H1 (cell line): ENCODE results near the gene PLXNB3. TPM values are rescaled to one million over a fixed set of nuclear protein-coding genes. Genes with fewer than 3 reads are reported as not detected.

Experiments used
- BRCA1 ChIP-seq: IDR thresholded peaks from 2 replicates; pipeline ENCODE4 v1.6.1; 2012; ENCODE audit warnings: low read depth, low read length, improper control_type of control experiment
- polyA plus RNA-seq, 7 experiments: library from polyadenylated mRNA; depleted of rRNA in 3 of 7; stranded (reverse) in 5 of 7; unstranded in 2 of 7; fragments of >200 nt in 5 of 7; fragments of 200-250 nt in 2 of 7; gene quantifications; 1 replicate in 5 of 7; 2 replicates in 1 of 7; 4 replicates in 1 of 7; pipeline versions ENCODE4 v1.2.1 to v1.2.3, GENCODE V29; 2011 to 2013; ENCODE audit warnings: missing spikeins in 2 of 7, mixed read lengths in 2 of 7
- total RNA-seq: library from RNA; stranded (reverse); fragmentation: NEBNext Ultra II Directional; extraction: Animal tissue kit (Norgen Biotek cat#: 25700); gene quantifications from 2 replicates; pipeline ENCODE4 v1.2.1, GENCODE V29; 2021

Gene PLXNB3
- total and polyA plus RNA-seq, 2 of the 8 experiments (the other 6 are each of a cell fraction or from before 2014, with no cell fraction given): 1.2 to 2.7 TPM

GRCh38 chrX:153797415-153798015, 33.5 kb downstream of the PLXNB3 start (continued):
- TF ChIP-seq BRCA1: no peak
